AG10803 (cell line): ENCODE data around the gene RERE.

Experiments used
- DNase-seq: peaks from one replicate; pipeline ENCODE4 v3.0.0; 2010; ENCODE audit warnings: low read depth
- H3K4me3 ChIP-seq: 2 replicates; pipeline ENCODE4 v1.5.1; 2011; ENCODE audit warnings: mild to moderate bottlenecking, low read length, control low read depth
- CTCF ChIP-seq: conservative IDR thresholded peaks from 2 replicates; pipeline ENCODE4 v1.5.1; 2011; ENCODE audit warnings: mild to moderate bottlenecking, low read length, control low read depth, inconsistent platforms

Gene RERE

GRCh38 chr1:8706995-8707396 is 110.4 kb downstream of the RERE start:
- no peak overlapping the region for H3K4me3 ChIP-seq
- peak; percentile 65 for DNase-seq
- no peak for TF ChIP-seq CTCF

GRCh38 chr1:8706291-8706690 is 111.1 kb downstream of the RERE start:
- DNase-seq = no peak
- no peak overlapping the region for H3K4me3 ChIP-seq
- no peak for TF ChIP-seq CTCF

DNA sequence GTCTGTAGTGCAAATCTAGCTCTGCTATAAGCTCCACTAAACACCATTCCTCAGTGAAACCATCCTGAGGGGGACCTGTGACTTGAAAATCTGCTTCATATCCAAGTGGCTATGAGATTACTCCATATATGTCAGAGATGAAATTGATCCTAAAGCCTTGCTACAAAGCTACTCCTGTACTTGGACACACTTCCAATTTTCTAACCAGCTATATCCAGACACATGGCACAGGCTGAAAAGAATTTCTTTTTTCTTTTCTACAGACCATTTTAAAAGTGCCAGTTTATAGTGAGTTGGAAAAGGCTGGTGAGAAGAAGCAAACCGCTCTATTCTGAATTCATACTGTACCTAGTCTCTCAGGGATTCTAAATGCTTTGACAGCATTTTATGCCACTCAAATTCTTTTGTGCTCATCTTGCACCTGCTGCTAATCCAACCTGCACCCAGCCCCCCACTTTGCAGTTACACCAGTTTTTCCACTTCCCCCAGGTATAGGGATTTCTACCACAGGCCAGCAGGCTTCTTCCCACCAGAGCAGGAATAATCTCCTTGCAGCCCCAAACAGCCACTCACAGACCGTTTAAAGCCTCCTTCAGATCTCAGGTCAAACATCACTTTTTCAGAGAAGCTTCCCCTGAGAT is 112.5 kb downstream of the RERE start:
- TF ChIP-seq CTCF = no peak
- DNase-seq = no peak
- no peak overlapping the region for H3K4me3 ChIP-seq

GRCh38 chr1:8702850-8703810 is 114.3 kb downstream of the RERE start:
- peak; percentile 90 for DNase-seq

GRCh38 chr1:8702472-8702849 is 115.0 kb downstream of the RERE start:
- H3K4me3 ChIP-seq = peak overlapping the region; percentile 57
- DNase-seq = no peak
- no peak for TF ChIP-seq CTCF

More at GRCh38 chr1:8702850-8703810, 114.3 kb downstream of the RERE start:
- TF ChIP-seq CTCF = no peak
- H3K4me3 ChIP-seq = peak overlapping the region; percentile 57

DNA sequence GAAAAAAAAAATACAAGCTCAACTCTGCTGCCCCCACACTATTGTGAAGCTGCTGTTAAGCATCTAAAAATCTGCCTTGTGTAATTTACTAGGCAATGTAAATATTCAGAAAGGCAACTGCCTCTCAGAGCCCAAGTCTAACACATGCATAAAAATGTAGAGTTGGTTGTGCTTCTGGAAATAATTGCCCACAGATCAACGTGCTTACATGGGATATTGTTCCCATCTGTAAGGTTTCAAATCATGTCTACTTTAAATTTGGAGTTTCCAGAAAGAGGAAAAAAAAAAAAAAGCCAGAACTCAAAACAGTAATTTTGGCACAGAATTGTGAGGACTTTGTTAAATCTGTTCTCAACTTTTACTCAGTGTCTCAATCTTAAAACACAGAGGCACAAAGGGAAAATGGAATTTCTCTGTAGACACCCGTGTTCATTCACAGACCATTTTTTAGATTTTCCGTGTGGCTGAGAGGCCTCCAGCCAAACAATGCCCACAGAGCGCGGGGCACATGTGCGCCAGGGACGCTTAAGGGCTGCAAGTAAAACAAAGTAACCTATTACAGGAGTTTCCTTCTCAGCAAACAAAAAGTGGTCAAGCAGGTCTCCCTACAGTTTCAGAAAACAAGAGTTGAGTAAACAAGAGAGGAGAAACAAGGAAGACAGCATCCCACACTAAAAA is 115.5 kb downstream of the RERE start:
- peak; percentile 32 for DNase-seq
- TF ChIP-seq CTCF = no peak
- peak overlapping the region; percentile 57 for H3K4me3 ChIP-seq
